K562 (cell line): ENCODE data around the gene DOCK8. TPM values are rescaled to one million over a fixed set of nuclear protein-coding genes. Genes with fewer than 3 reads are reported as not detected.

ENCODE experiments used
- ATAC-seq: fragments of 200-7000 bp; cut with Tn5 transposase; 3 replicates; pipeline ENCODE4 v1.9.1; 2020; ENCODE audit warnings: moderate library complexity
- BruUV-seq: library from RNA; stranded (reverse); fragments of 400-500 nt; replicated peaks from 2 replicates; lab custom pipeline; 2021; lab: Mats Ljungman, UMichigan
- CTCF ChIA-PET: fragments of 300-600 bp; formaldehyde crosslinking; extraction: SDS; loops from one replicate; lab custom pipeline; 2021; ENCODE audit warnings: low intra/inter-chr PET ratio; lab: Yijun Ruan, JAX
- POLR2A ChIA-PET: fragments of 300-600, 350-650 bp; sonication (Branson Sonifier 250); formaldehyde crosslinking; extraction: SDS; loops from one replicate; lab custom pipeline; 2021; ENCODE audit warnings: antibody characterized with exemption, inconsistent platforms; lab: Yijun Ruan, JAX
- DNase-seq, 4 experiments: peaks; one replicate each; pipeline versions ENCODE4 v3.0.0 to v3.0.0-alpha.2; 2011 to 2018; ENCODE audit warnings: low spot score in 3 of 4, mixed read lengths in 3 of 4; ENCODE audit errors: extremely low read depth in 1 of 4
- FAIRE-seq: peaks from 2 replicates; lab custom pipeline; 2011; peaks lifted over from hg19 to GRCh38; lab: Jason Lieb, UNC
- H2AFZ ChIP-seq: 2 replicates; pipeline ENCODE4 v1.6.0; 2011; ENCODE audit warnings: low read depth, low read length, control low read depth, inconsistent platforms
- H3K27ac ChIP-seq: fragments of 200-600 bp; 3 replicates; pipeline ENCODE4 v1.8.0; 2011; ENCODE audit warnings: low read depth, mild to moderate bottlenecking, control low read depth, inconsistent platforms, low read length, moderate library complexity, mixed read lengths; ENCODE audit errors: extremely low read depth
- H3K27me3 ChIP-seq, 2 experiments: fragments of 300-600 bp in 1 of 2; 2 replicates in 1 of 2; 3 replicates in 1 of 2; pipeline versions ENCODE4 v1.6.0 to v1.8.0; 2011; ENCODE audit warnings: inconsistent platforms in 2 of 2, low read length in 2 of 2, mild to moderate bottlenecking in 1 of 2, mixed read lengths in 1 of 2, moderate library complexity in 1 of 2; ENCODE audit not compliant: control insufficient read depth in 2 of 2, insufficient read depth in 2 of 2
- H3K36me3 ChIP-seq: fragments of 300-600 bp; 3 replicates; pipeline ENCODE4 v1.8.0; 2011; ENCODE audit warnings: mild to moderate bottlenecking, low read length, inconsistent platforms; ENCODE audit not compliant: control insufficient read depth, insufficient read depth
- H3K4me1 ChIP-seq, 2 experiments: fragments of 200-600 bp in 1 of 2; replicated peaks in 1 of 2; 2 replicates in 1 of 2; 3 replicates in 1 of 2; pipeline versions ENCODE4 v1.5.1 to v1.8.0; 2011; ENCODE audit warnings: inconsistent platforms in 2 of 2, low read length in 2 of 2, mild to moderate bottlenecking in 1 of 2, mixed read lengths in 1 of 2, moderate library complexity in 1 of 2; ENCODE audit not compliant: control insufficient read depth in 2 of 2, insufficient read depth in 2 of 2
- H3K4me2 ChIP-seq: 2 replicates; pipeline ENCODE4 v1.6.1; 2011; ENCODE audit warnings: low read length, control low read depth, inconsistent platforms, mixed read lengths; ENCODE audit not compliant: insufficient read depth
- H3K4me3 ChIP-seq: fragments of 200-600 bp; sonication (generic), shearing (Covaris generic); 2 replicates; pipeline ENCODE4 v1.5.1; 2016; ENCODE audit warnings: control low read depth, inconsistent platforms
- H3K79me2 ChIP-seq: fragments of 200-600 bp; 3 replicates; pipeline ENCODE4 v1.8.0; 2011; ENCODE audit warnings: low read length, inconsistent platforms; ENCODE audit not compliant: control insufficient read depth, insufficient read depth
- H3K9ac ChIP-seq, 2 experiments: 2 replicates each; pipeline versions ENCODE4 v1.6.0 to v1.6.1; 2011; ENCODE audit warnings: low read depth in 2 of 2, low read length in 2 of 2, control low read depth in 1 of 2, inconsistent platforms in 1 of 2, mild to moderate bottlenecking in 1 of 2, mixed read lengths in 1 of 2; ENCODE audit not compliant: insufficient read depth in 1 of 2
- H3K9me1 ChIP-seq: one replicate; pipeline ENCODE4 v1.6.0; 2011; ENCODE audit warnings: inconsistent platforms, mild to moderate bottlenecking, low read length, moderate library complexity; ENCODE audit not compliant: control insufficient read depth, insufficient read depth
- H3K9me3 ChIP-seq: replicated peaks from 2 replicates; pipeline ENCODE4 v1.5.1; 2011; ENCODE audit warnings: low read depth, low read length, inconsistent platforms; ENCODE audit not compliant: control insufficient read depth, insufficient read depth
- H4K20me1 ChIP-seq: replicated peaks from 2 replicates; pipeline ENCODE4 v1.6.1; 2011; ENCODE audit warnings: low read length, inconsistent platforms, mixed read lengths; ENCODE audit not compliant: control insufficient read depth, insufficient read depth
- ETV5 ChIP-seq: sonication (generic); formaldehyde crosslinking; IDR thresholded peaks from 2 replicates; pipeline ENCODE4 v1.4.0; 2020; ENCODE audit warnings: low read depth, mild to moderate bottlenecking, missing genetic modification reagents
- NCOA1 ChIP-seq: fragments of 450-650 bp; IDR thresholded peaks from 2 replicates; pipeline ENCODE4 v1.6.1; 2016; ENCODE audit warnings: low read depth
- PPARD ChIP-seq: fragments of 250-450 bp; sonication (Bioruptor Pico); IDR thresholded peaks from 2 replicates; pipeline ENCODE4 v1.8.0; 2022; ENCODE audit warnings: inconsistent platforms, mild to moderate bottlenecking, moderate library complexity
- RUNX1 ChIP-seq: sonication (generic); IDR thresholded peaks from 2 replicates; pipeline ENCODE4 v1.6.1; 2016; ENCODE audit warnings: antibody characterized with exemption, low read depth
- SAFB2 ChIP-seq: fragments of 200-400 bp; formaldehyde crosslinking; IDR thresholded peaks from 2 replicates; pipeline ENCODE4 v1.6.1; 2018; ENCODE audit warnings: borderline replicate concordance, low read length, low read depth, moderate library complexity; ENCODE audit not compliant: severe bottlenecking
- SETDB1 ChIP-seq: IDR thresholded peaks from one replicate; pipeline ENCODE4 v1.6.1; 2012; ENCODE audit warnings: low read length, control low read depth, inconsistent platforms
- TOE1 ChIP-seq, 2 experiments: fragments of 450-650 bp in 1 of 2; sonication (generic) in 1 of 2; formaldehyde crosslinking in 1 of 2; IDR thresholded peaks; 2 replicates each; pipeline versions ENCODE4 v1.7.1 to v1.8.0; 2016 to 2022; ENCODE audit warnings: borderline replicate concordance in 2 of 2, mild to moderate bottlenecking in 2 of 2, antibody characterized with exemption in 1 of 2, inconsistent platforms in 1 of 2, low read depth in 1 of 2, missing genetic modification reagents in 1 of 2, moderate library complexity in 1 of 2
- ZNF197 ChIP-seq: fragments of 200-800 bp; sonication (Bioruptor generic); IDR thresholded peaks from 2 replicates; pipeline ENCODE4 v1.6.1; 2016; ENCODE audit warnings: low read depth, missing genetic modification characterization, missing compliant biosample characterization
- ZNF764 ChIP-seq: fragments of 250-450 bp; sonication (Bioruptor Pico); IDR thresholded peaks from 2 replicates; pipeline ENCODE4 v1.4.0; 2020; ENCODE audit warnings: low read depth, mild to moderate bottlenecking, moderate library complexity
- WGBS: fragments of 100-300 bp; shearing (Covaris generic); methylation state at CpG from one replicate; pipeline ENCODE4 v1.1.6; 2016; ENCODE audit warnings: low coverage, mixed read lengths; ENCODE audit not compliant: insufficient coverage; ENCODE audit errors: missing lambda C conversion rate; 5-methylcytosine and 5-hydroxymethylcytosine counted together
- in situ Hi-C: fragments of 300-500 bp; cut with MboI; formaldehyde crosslinking; loops from 4 replicates; pipeline ENCODE4 v1.15.0; 2018; ENCODE audit warnings: inconsistent platforms, mixed read lengths
- intact Hi-C: fragments of 100-400 bp; cut with micrococcal nuclease; formaldehyde crosslinking; loops from 2 replicates; pipeline ENCODE4 v1.14.2; 2022
- polyA plus RNA-seq, 8 experiments: library from polyadenylated mRNA; depleted of rRNA in 4 of 8; stranded (reverse) in 5 of 8; unstranded in 3 of 8; fragments of >200 nt; fragmentation: Nextera tagmentation in 2 of 8; fragmentation: Illumina TruSeq in 1 of 8; extraction: Ambion mirVana in 2 of 8; extraction: Trizol in 1 of 8; gene quantifications; 2 replicates each; pipeline versions ENCODE4 v1.2.1 to v1.2.3, GENCODE V29; 2011 to 2014; ENCODE audit warnings: inconsistent platforms in 1 of 8, missing spikeins in 1 of 8
- total RNA-seq, 7 experiments: library from RNA; depleted of rRNA in 6 of 7; stranded (reverse); fragments of >200 nt in 6 of 7; fragmentation: Illumina TruSeq in 2 of 7; extraction: Trizol in 2 of 7; gene quantifications; 2 replicates each; pipeline versions ENCODE4 v1.2.1 to v1.2.3, GENCODE V29; 2011 to 2021; ENCODE audit warnings: low replicate concordance in 1 of 7
- TF ChIP-seq, protein P1 (sequence below): fragments of 450-650 bp; IDR thresholded peaks from 2 replicates; pipeline ENCODE4 v1.6.1; 2016; ENCODE audit warnings: borderline replicate concordance

The DOCK8 gene
- total and polyA plus RNA-seq, 9 of the 15 experiments (the other 6 are each of a cell fraction or from before 2014, with no cell fraction given), result 14.4 to 53.8 (median 25.1) TPM

DNA sequence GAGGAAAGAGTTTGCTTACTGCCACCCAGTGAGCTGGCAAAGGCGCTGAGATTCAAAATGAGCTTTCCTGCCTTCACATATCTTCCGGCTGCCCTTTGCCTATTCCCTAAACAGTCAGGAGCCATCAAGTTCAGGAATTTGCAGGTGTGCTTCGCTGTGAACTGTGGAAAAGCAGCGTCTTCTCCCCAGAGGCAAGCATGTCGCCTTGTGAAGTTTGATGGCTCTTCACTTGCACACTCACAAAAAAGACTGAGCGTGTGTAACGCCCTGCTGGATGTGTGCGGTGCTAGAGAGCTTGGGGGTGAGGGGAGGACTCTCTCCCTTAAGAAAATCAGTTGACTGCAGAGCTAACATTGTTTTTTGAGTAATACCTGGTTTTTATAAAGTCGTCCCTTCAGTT lies 288.7 kb downstream of the DOCK8 start:
- H3K9ac ChIP-seq, result no peak overlapping the region
- TF ChIP-seq RUNX1 (no peak), NCOA1 (no peak), ZNF764 (CRISPR knock-in tag) (no peak), PPARD (no peak), ZNF197 (CRISPR knock-in tag) (no peak), SETDB1 (no peak), SAFB2 (no peak), TOE1 (IDR thresholded peaks at IDR 0.05; ENCODE audit: borderline replicate concordance) (no peak), TOE1 (CRISPR knock-in tag; IDR thresholded peaks at IDR 0.05; ENCODE audit: borderline replicate concordance, low read depth) (no peak), ETV5 (CRISPR knock-in tag) (no peak)
- TF ChIP-seq, protein P1, sequence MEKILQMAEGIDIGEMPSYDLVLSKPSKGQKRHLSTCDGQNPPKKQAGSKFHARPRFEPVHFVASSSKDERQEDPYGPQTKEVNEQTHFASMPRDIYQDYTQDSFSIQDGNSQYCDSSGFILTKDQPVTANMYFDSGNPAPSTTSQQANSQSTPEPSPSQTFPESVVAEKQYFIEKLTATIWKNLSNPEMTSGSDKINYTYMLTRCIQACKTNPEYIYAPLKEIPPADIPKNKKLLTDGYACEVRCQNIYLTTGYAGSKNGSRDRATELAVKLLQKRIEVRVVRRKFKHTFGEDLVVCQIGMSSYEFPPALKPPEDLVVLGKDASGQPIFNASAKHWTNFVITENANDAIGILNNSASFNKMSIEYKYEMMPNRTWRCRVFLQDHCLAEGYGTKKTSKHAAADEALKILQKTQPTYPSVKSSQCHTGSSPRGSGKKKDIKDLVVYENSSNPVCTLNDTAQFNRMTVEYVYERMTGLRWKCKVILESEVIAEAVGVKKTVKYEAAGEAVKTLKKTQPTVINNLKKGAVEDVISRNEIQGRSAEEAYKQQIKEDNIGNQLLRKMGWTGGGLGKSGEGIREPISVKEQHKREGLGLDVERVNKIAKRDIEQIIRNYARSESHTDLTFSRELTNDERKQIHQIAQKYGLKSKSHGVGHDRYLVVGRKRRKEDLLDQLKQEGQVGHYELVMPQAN, result no peak
- no TSS peak for BruUV-seq
- DNase-seq (no peak), FAIRE-seq (no peak), ATAC-seq (no peak)
- H3K36me3 ChIP-seq, result no peaks in the 10 kb centered on the region
- intact Hi-C loops, result no loop called here
- H3K4me2 ChIP-seq, result no peak overlapping the region; the same call in 1 of the 2 replicates
- H3K79me2 ChIP-seq, result no peaks in the 10 kb centered on the region
- H3K9me1 ChIP-seq, result no peaks in the 10 kb centered on the region
- ChIA-PET POLR2A (no interaction called here), CTCF (no interaction called here)
- 66% methylated on average over 9 of the region's 9 CpGs for WGBS
- H3K4me3 ChIP-seq, result no peak overlapping the region
- H4K20me1 ChIP-seq, result no peaks in the 10 kb centered on the region
- no peak overlapping the region for H3K27ac ChIP-seq
- H2AFZ ChIP-seq, result peak overlapping the region; percentile 94; the same call in 1 of the 2 replicates
- in situ Hi-C loops, result no loop called here
- H3K27me3 ChIP-seq, result peaks cover 5 to 12% of the 10 kb centered on the region in 2 experiments; a peak in 4 of 5 replicates
- no peaks in the 10 kb centered on the region for H3K9me3 ChIP-seq
- peaks cover 3 to 20% of the 10 kb centered on the region in 2 experiments; a peak in 3 of 5 replicates for H3K4me1 ChIP-seq
